Liver (tissue), 9 donors: Measurements from ENCODE around the gene SMYD2. TPM values are rescaled to one million over a fixed set of nuclear protein-coding genes. Genes with fewer than 3 reads are reported as not detected.

Experiments used
- DNase-seq: peaks from one replicate; pipeline ENCODE4 v3.0.0-alpha.2; 2017; ENCODE audit warnings: low spot score
- H3K27ac ChIP-seq, 2 donors: one replicate each; pipeline ENCODE4 v1.7.0; 2013; ENCODE audit warnings: inconsistent platforms in 2 of 2, low read length in 2 of 2, control low read depth in 1 of 2, low read depth in 1 of 2, mild to moderate bottlenecking in 1 of 2
- H3K27me3 ChIP-seq, 4 donors: one replicate each; pipeline versions ENCODE4 v1.6.1 to v1.7.0; 2013; ENCODE audit warnings: low read length in 3 of 4, inconsistent platforms in 1 of 4, mild to moderate bottlenecking in 1 of 4, moderate library complexity in 1 of 4; ENCODE audit not compliant: control insufficient read depth in 4 of 4, insufficient read depth in 4 of 4
- H3K36me3 ChIP-seq, 4 donors: one replicate each; pipeline versions ENCODE4 v1.6.1 to v1.7.0; 2013; ENCODE audit warnings: low read length in 3 of 4, mild to moderate bottlenecking in 3 of 4, low read depth in 1 of 4, moderate library complexity in 1 of 4; ENCODE audit not compliant: control insufficient read depth in 4 of 4, insufficient read depth in 3 of 4
- H3K4me1 ChIP-seq, 4 donors: one replicate each; pipeline versions ENCODE4 v1.6.1 to v1.7.0; 2013; ENCODE audit warnings: low read length in 3 of 4, mild to moderate bottlenecking in 3 of 4, moderate library complexity in 1 of 4; ENCODE audit not compliant: control insufficient read depth in 4 of 4, insufficient read depth in 4 of 4
- H3K4me3 ChIP-seq, 3 donors: one replicate each; pipeline versions ENCODE4 v1.6.1 to v1.7.0; 2013; ENCODE audit warnings: low read length in 3 of 3, control low read depth in 1 of 3, low read depth in 1 of 3, mild to moderate bottlenecking in 1 of 3
- H3K9ac ChIP-seq, 2 donors: one replicate each; pipeline ENCODE4 v1.7.0; 2013; ENCODE audit warnings: low read length in 2 of 2, mild to moderate bottlenecking in 2 of 2, moderate library complexity in 2 of 2, control low read depth in 1 of 2, low read depth in 1 of 2
- H3K9me3 ChIP-seq, 4 donors: one replicate each; pipeline versions ENCODE4 v1.6.1 to v1.7.0; 2013; ENCODE audit warnings: low read length in 3 of 4; ENCODE audit not compliant: control insufficient read depth in 4 of 4
- ATF3 ChIP-seq: IDR thresholded peaks from 2 replicates; pipeline ENCODE4 v1.6.1; 2016; ENCODE audit warnings: antibody characterized with exemption
- CTCF ChIP-seq: fragments of 150-350 bp; IDR thresholded peaks from 2 replicates; pipeline ENCODE4 v1.5.1; 2017; ENCODE audit warnings: improper control_type of control experiment, low read depth, low read length; ENCODE audit not compliant: missing input control
- EGR1 ChIP-seq, 2 donors: IDR thresholded peaks; 2 replicates each; pipeline ENCODE4 v1.6.1; 2016 to 2018; ENCODE audit warnings: antibody characterized with exemption in 2 of 2, low read depth in 2 of 2
- FOXA1 ChIP-seq: IDR thresholded peaks from 2 replicates; pipeline ENCODE4 v1.6.1; 2016; ENCODE audit warnings: antibody characterized with exemption
- FOXA2 ChIP-seq: IDR thresholded peaks from 2 replicates; pipeline ENCODE4 v1.6.1; 2016; ENCODE audit warnings: antibody characterized with exemption
- GABPA ChIP-seq, 2 donors: IDR thresholded peaks in 1 of 2; conservative IDR thresholded peaks in 1 of 2; 2 replicates each; pipeline ENCODE4 v1.6.1; 2016; ENCODE audit warnings: antibody characterized with exemption in 2 of 2, mild to moderate bottlenecking in 1 of 2, moderate library complexity in 1 of 2
- HNF4A ChIP-seq, 2 donors: conservative IDR thresholded peaks; 2 replicates each; pipeline ENCODE4 v1.6.1; 2016; ENCODE audit warnings: antibody characterized with exemption in 2 of 2, mild to moderate bottlenecking in 2 of 2
- HNF4G ChIP-seq: IDR thresholded peaks from 2 replicates; pipeline ENCODE4 v1.6.1; 2016; ENCODE audit warnings: antibody characterized with exemption
- JUND ChIP-seq, 2 donors: IDR thresholded peaks; 2 replicates each; pipeline ENCODE4 v1.6.1; 2016; ENCODE audit warnings: antibody characterized with exemption in 2 of 2
- MAX ChIP-seq: IDR thresholded peaks from 2 replicates; pipeline ENCODE4 v1.6.1; 2016; ENCODE audit warnings: antibody characterized with exemption
- NR2F2 ChIP-seq: IDR thresholded peaks from 2 replicates; pipeline ENCODE4 v1.6.1; 2016; ENCODE audit warnings: antibody characterized with exemption
- RAD21 ChIP-seq, 2 donors: IDR thresholded peaks; 2 replicates each; pipeline ENCODE4 v1.6.1; 2016; ENCODE audit warnings: antibody characterized with exemption in 2 of 2, mild to moderate bottlenecking in 2 of 2
- REST ChIP-seq: IDR thresholded peaks from 2 replicates; pipeline ENCODE4 v1.6.1; 2016; ENCODE audit warnings: antibody characterized with exemption, mild to moderate bottlenecking
- RXRA ChIP-seq, 2 donors: IDR thresholded peaks; 2 replicates each; pipeline ENCODE4 v1.6.1; 2017 to 2018; ENCODE audit warnings: antibody characterized with exemption in 2 of 2, mild to moderate bottlenecking in 1 of 2
- SP1 ChIP-seq: IDR thresholded peaks from 2 replicates; pipeline ENCODE4 v1.6.1; 2018; ENCODE audit warnings: antibody characterized with exemption, mild to moderate bottlenecking
- TAF1 ChIP-seq: conservative IDR thresholded peaks from 2 replicates; pipeline ENCODE4 v1.6.1; 2016; ENCODE audit warnings: antibody characterized with exemption, mild to moderate bottlenecking
- YY1 ChIP-seq: IDR thresholded peaks from 2 replicates; pipeline ENCODE4 v1.6.1; 2016; ENCODE audit warnings: antibody characterized with exemption, mild to moderate bottlenecking
- ZBTB33 ChIP-seq: IDR thresholded peaks from 2 replicates; pipeline ENCODE4 v1.6.1; 2016; ENCODE audit warnings: antibody characterized with exemption
- WGBS: extraction: QIAGEN DNeasy Blood & Tissue Kit; methylation state at CpG from one replicate; pipeline ENCODE4 v1.1.7; 2013; 5-methylcytosine and 5-hydroxymethylcytosine counted together
- polyA plus RNA-seq, 2 donors: library from polyadenylated mRNA; stranded (reverse) in 1 of 2; unstranded in 1 of 2; fragments of 200-250 nt in 1 of 2; fragments of >200 nt in 1 of 2; fragmentation: Nextera tagmentation in 1 of 2; extraction: Ambion mirVana in 1 of 2; gene quantifications; one replicate each; pipeline versions ENCODE4 v1.2.1 to v1.2.3, GENCODE V29; 2013 to 2015
- total RNA-seq, 2 donors: library from RNA; depleted of rRNA; stranded (reverse); fragments of >200 nt; gene quantifications; one replicate each; pipeline ENCODE4 v1.2.3, GENCODE V29; 2014
- donor health status: healthy.
- donor health status: healthy.
- donor health status: healthy.
- donor health status: healthy.
- donor health status: healthy.

SMYD2 gene
- total and polyA plus RNA-seq, 4 donors: 11.9 to 20.2 (median 17.2) TPM

DNA sequence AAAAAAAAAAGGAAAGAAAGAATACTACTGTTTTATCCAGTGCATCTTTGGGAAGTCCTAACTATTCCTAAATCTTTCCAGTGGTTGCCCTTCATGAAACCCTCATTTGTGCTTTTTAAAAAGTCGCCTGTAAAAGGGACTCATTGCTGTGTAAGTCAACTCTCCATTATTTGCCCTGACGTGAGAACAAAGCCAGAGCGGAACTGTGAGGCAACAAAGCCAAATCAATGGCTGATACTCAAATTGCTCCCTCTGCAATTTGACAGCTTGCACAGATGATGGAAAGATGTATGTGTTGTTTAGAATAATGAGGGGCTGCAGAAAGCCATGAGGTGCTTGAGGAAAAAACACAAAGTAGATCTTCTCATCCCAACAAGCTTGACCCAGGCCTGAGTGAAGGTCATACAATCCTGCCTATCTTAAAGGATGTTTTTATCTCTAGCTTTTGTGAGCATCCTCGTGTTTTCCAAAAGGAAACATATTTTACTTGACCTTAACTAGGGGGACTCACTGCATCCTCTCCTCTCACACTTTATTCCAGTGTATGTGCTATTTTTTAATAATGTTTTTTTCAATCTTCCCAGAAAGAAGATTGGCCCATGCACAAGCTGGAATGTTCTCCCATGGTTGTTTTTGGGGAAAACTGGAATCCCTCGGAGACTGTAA lies 33.4 kb downstream of the SMYD2 start:
- Histone ChIP-seq H3K27me3 (no peaks in the 10 kb centered on the region), H3K36me3 (peaks cover 0 to 3% (median 0%) of the 10 kb centered on the region in 4 donors), H3K4me3 (no peak overlapping the region), H3K9me3 (no peaks in the 10 kb centered on the region), H3K4me1 (peaks cover 0 to 46% (median 13%) of the 10 kb centered on the region in 4 donors), H3K27ac (no peak overlapping the region), H3K9ac (no peak overlapping the region)
- no peak for DNase-seq
- 65% methylated on average over 5 of the region's 5 CpGs for WGBS
- TF ChIP-seq NR2F2 (peak; percentile 75), CTCF (no peak), GABPA (IDR thresholded peaks at IDR 0.05 in 1 of 2, conservative IDR thresholded peaks at IDR 0.05 in 1 of 2) (no peak)

DNA sequence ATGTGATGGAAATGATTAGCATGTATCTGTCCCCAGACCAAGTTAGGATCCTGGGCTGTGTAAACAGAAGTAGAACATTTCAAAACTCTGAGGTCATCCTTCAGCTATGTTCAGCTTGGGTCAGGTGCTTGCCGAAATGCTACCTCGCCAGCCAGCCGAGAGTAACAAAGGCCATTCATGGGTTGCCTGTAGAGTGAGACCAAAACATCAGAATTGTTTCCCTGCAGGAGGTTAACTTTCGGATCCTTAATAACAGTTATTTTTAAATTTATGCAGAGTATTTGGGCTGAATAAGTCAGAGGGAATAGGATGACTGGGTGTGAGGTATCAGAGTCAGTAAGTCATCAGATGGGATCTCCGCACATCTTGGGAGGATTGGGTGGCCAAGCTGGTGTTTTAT lies 35.6 kb downstream of the SMYD2 start:
- H3K4me3 ChIP-seq: no peak overlapping the region
- H3K4me1 ChIP-seq: peaks cover 0 to 38% (median 7%) of the 10 kb centered on the region in 4 donors
- H3K36me3 ChIP-seq: peaks cover 0 to 3% (median 1%) of the 10 kb centered on the region in 4 donors
- peak overlapping the region; percentile 57 to 65 for H3K27ac ChIP-seq
- H3K9ac ChIP-seq: no peak overlapping the region
- TF ChIP-seq REST: peak; percentile 49
- TF ChIP-seq HNF4A (conservative IDR thresholded peaks at IDR 0.05): peak; percentile 71 to 83
- TF ChIP-seq GABPA (IDR thresholded peaks at IDR 0.05 in 1 of 2, conservative IDR thresholded peaks at IDR 0.05 in 1 of 2): no peak
- peak; percentile 97 to 99 for TF ChIP-seq JUND (IDR thresholded peaks at IDR 0.05)
- peak; percentile 46 for TF ChIP-seq ZBTB33
- peak in 1 of 2 donors; percentile 24 for TF ChIP-seq RAD21 (IDR thresholded peaks at IDR 0.05)
- peak; percentile 48 to 80 for TF ChIP-seq RXRA (IDR thresholded peaks at IDR 0.05)
- TF ChIP-seq NR2F2: no peak
- TF ChIP-seq CTCF: no peak
- peak in 1 of 2 donors; percentile 30 for TF ChIP-seq EGR1 (IDR thresholded peaks at IDR 0.05; ENCODE audit: low read depth in 2 of 2)
- peak; percentile 26 for TF ChIP-seq HNF4G
- peak; percentile 91 for TF ChIP-seq ATF3
- peak; percentile 83 for TF ChIP-seq FOXA1
- peak; percentile 18 for TF ChIP-seq MAX
- no peak for TF ChIP-seq TAF1
- peak; percentile 75 for TF ChIP-seq SP1
- TF ChIP-seq FOXA2: peak; percentile 91
- TF ChIP-seq YY1: peak; percentile 64
- 50% methylated on average over 5 of the region's 5 CpGs for WGBS
- no peaks in the 10 kb centered on the region for H3K9me3 ChIP-seq
- no peak for DNase-seq
- H3K27me3 ChIP-seq: no peaks in the 10 kb centered on the region
